ENCODE data around the gene RUSC1. TPM values are rescaled to one million over a fixed set of nuclear protein-coding genes. Genes with fewer than 3 reads are reported as not detected.
"Not testable (repeated sequence)": the region's sequence is repeated elsewhere in the genome, so short reads cannot be mapped to it uniquely, and the experiment has no call there.

RUSC1 gene
- total RNA-seq, 1 donor from 2014 or later, result 35.4 TPM

DNA sequence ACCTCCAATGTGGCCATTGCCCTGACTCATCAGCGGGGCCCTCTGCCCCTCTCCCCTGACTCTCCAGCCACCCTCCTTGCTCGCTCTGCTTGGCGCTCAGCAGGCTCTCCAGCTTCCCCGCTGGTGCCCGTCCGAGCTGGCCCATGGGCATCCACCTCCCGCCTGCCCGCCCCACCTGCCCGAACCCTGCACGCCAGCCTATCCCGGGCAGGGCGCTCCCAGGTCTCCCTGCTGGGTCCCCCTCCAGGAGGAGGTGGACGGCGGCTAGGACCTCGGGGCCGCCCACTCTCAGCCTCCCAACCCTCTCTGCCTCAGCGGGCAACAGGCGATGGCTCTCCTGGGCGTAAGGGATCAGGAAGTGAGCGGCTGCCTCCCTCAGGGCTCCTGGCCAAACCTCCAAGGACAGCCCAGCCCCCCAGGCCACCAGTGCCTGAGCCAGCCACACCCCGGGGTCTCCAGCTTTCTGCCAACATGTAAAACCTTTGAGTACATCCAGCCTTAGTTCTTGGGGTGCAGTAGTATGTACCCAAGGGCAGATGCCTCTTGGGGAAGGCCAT is 32.6 kb upstream of the RUSC1 start:
- no peak for DNase-seq (ENCODE audit: extremely low spot score, unreplicated experiment)
- Mint-ChIP-seq H3K4me3 (ENCODE audit: unreplicated experiment) (no peak overlapping the region), H3K27ac (ENCODE audit: unreplicated experiment) (no peak overlapping the region), H3K36me3 (ENCODE audit: unreplicated experiment) (no peaks in the 10 kb centered on the region), H3K27me3 (ENCODE audit: unreplicated experiment) (peaks cover 3% of the 10 kb centered on the region), H3K9me3 (ENCODE audit: unreplicated experiment) (no peaks in the 10 kb centered on the region), H3K4me1 (ENCODE audit: unreplicated experiment) (no peaks in the 10 kb centered on the region)
- TF ChIP-seq, protein P1, sequence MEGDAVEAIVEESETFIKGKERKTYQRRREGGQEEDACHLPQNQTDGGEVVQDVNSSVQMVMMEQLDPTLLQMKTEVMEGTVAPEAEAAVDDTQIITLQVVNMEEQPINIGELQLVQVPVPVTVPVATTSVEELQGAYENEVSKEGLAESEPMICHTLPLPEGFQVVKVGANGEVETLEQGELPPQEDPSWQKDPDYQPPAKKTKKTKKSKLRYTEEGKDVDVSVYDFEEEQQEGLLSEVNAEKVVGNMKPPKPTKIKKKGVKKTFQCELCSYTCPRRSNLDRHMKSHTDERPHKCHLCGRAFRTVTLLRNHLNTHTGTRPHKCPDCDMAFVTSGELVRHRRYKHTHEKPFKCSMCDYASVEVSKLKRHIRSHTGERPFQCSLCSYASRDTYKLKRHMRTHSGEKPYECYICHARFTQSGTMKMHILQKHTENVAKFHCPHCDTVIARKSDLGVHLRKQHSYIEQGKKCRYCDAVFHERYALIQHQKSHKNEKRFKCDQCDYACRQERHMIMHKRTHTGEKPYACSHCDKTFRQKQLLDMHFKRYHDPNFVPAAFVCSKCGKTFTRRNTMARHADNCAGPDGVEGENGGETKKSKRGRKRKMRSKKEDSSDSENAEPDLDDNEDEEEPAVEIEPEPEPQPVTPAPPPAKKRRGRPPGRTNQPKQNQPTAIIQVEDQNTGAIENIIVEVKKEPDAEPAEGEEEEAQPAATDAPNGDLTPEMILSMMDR (IDR thresholded peaks at IDR 0.05), result no peak

- H3K36me3 Mint-ChIP-seq (ENCODE audit: unreplicated experiment); H3K9me3 Mint-ChIP-seq (ENCODE audit: unreplicated experiment); H3K27me3 Mint-ChIP-seq (ENCODE audit: unreplicated experiment); H3K4me3 Mint-ChIP-seq (ENCODE audit: unreplicated experiment); DNase-seq (ENCODE audit: extremely low spot score, unreplicated experiment); H3K4me1 Mint-ChIP-seq (ENCODE audit: unreplicated experiment); H3K27ac Mint-ChIP-seq (ENCODE audit: unreplicated experiment): not testable (repeated sequence)
Measured at GRCh38 chr1:155291006-155291405, 29.7 kb upstream of the RUSC1 start.

GRCh38 chr1:155293086-155293749 is 27.5 kb upstream of the RUSC1 start:
- Mint-ChIP-seq H3K4me1 (ENCODE audit: unreplicated experiment) (no peaks in the 10 kb centered on the region), H3K27me3 (ENCODE audit: unreplicated experiment) (peaks cover 19% of the 10 kb centered on the region), H3K9me3 (ENCODE audit: unreplicated experiment) (no peaks in the 10 kb centered on the region), H3K36me3 (ENCODE audit: unreplicated experiment) (no peaks in the 10 kb centered on the region), H3K4me3 (ENCODE audit: unreplicated experiment) (no peak overlapping the region), H3K27ac (ENCODE audit: unreplicated experiment) (no peak overlapping the region)
- DNase-seq (ENCODE audit: extremely low spot score, unreplicated experiment), result no peak
- TF ChIP-seq, protein P1 (IDR thresholded peaks at IDR 0.05), result no peak

DNA sequence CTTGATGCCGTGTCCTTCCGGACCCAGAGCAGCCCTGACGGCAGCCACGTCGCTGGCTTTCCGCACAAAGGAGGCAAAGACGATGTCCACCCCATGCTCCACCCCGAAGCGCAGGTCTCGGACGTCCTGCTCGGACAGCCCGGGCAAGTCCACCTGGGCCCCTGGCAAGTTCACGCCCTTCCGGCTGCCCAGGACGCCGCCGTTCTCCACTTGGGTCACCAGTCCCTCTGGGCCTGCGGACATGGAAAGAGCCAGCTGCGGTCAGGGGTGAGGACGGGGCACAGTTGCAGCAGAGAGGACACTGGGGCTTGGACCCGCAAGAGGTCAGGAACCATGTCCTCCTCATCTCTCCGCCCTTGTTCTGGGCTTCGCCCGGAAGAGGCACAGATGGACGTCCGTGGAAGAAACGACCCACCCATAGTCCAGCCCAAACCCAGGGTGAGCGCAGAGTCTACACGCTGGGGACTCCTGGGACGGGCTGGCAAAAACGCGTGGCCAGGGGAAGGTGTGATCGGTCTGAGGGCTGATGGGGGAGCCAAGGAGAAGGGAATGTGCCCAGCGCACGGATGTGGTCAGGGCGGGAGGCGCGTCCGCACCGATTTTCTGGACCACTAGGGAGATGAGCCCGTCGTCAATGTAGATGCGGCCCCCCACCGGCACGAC is 26.0 kb upstream of the RUSC1 start:
- Mint-ChIP-seq H3K36me3 (ENCODE audit: unreplicated experiment) (no peaks in the 10 kb centered on the region), H3K9me3 (ENCODE audit: unreplicated experiment) (no peaks in the 10 kb centered on the region), H3K4me3 (ENCODE audit: unreplicated experiment) (no peak overlapping the region), H3K27me3 (ENCODE audit: unreplicated experiment) (peaks cover 19% of the 10 kb centered on the region), H3K27ac (ENCODE audit: unreplicated experiment) (no peak overlapping the region), H3K4me1 (ENCODE audit: unreplicated experiment) (no peaks in the 10 kb centered on the region)
- TF ChIP-seq, protein P1 (IDR thresholded peaks at IDR 0.05), result no peak
- no peak for DNase-seq (ENCODE audit: extremely low spot score, unreplicated experiment)

DNA sequence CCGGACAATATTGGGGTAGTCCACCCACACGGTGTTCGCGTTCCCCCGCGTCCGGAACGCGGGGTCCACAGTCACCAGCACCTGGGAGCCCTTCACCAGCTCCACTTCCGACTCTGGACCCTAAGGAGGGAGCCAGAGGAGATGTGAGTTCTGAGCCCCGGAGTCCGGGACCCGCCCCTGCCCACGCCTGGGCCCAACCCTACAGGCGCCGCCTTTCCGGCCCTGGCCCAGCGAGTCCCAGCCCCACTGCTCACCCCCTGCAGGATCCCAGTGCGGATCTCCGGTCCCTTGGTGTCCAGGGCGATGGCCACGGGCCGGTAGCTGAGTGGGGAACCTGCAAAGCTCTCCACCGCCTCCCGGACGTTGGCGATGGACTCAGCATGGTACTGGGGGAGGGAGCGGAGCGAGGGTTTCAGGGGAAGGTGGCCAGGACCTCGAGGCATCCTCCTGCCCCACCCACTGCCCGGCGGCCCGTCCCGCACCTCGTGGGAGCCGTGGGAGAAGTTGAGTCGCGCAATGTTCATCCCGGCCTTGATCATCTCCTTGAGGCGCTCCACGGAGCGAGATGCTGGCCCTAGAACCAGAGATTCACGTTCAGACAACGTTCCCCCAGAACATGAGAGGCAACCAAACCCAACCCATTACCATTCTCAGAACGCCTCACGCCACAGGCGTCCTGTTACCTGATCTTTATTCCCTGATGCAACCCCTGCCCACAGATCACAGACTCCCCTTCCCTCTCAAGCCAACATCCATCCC is 25.3 kb upstream of the RUSC1 start:
- Mint-ChIP-seq H3K36me3 (ENCODE audit: unreplicated experiment) (no peaks in the 10 kb centered on the region), H3K4me3 (ENCODE audit: unreplicated experiment) (no peak overlapping the region), H3K27me3 (ENCODE audit: unreplicated experiment) (peaks cover 19% of the 10 kb centered on the region), H3K4me1 (ENCODE audit: unreplicated experiment) (no peaks in the 10 kb centered on the region), H3K9me3 (ENCODE audit: unreplicated experiment) (no peaks in the 10 kb centered on the region), H3K27ac (ENCODE audit: unreplicated experiment) (no peak overlapping the region)
- no peak for DNase-seq (ENCODE audit: extremely low spot score, unreplicated experiment)
- TF ChIP-seq, protein P1 (IDR thresholded peaks at IDR 0.05), result no peak

Measured in osteocyte (in vitro differentiated cells).